MCF 10A (cell line): ENCODE results near the gene TSPAN31. TPM values are rescaled to one million over a fixed set of nuclear protein-coding genes. Genes with fewer than 3 reads are reported as not detected.

Experiments
- BruUV-seq: library from RNA; stranded (reverse); fragments of 400-500 nt; replicated peaks from 2 replicates; lab custom pipeline; 2021; lab: Mats Ljungman, UMichigan
- CTCF ChIA-PET: fragments of 300-600 bp; sonication (Branson Sonifier 250); formaldehyde crosslinking; extraction: SDS; loops from one replicate; lab custom pipeline; 2021; ENCODE audit warnings: antibody characterized with exemption, inconsistent platforms; lab: Yijun Ruan, JAX
- POLR2A ChIA-PET: fragments of 300-600, 350-650 bp; sonication (Branson Sonifier 250); formaldehyde crosslinking; extraction: SDS; loops from one replicate; lab custom pipeline; 2020; ENCODE audit warnings: antibody characterized with exemption, inconsistent platforms; lab: Yijun Ruan, JAX
- DNase-seq: peaks from one replicate; pipeline ENCODE4 v3.0.0-alpha.2; 2018; ENCODE audit not compliant: unreplicated experiment
- H3K27ac Mint-ChIP-seq: one replicate; pipeline ENCODE4 v1.8.0; 2022; ENCODE audit warnings: mild to moderate bottlenecking, low read depth, mixed read lengths; ENCODE audit not compliant: unreplicated experiment
- H3K27me3 Mint-ChIP-seq: one replicate; pipeline ENCODE4 v1.8.0; 2022; ENCODE audit warnings: mixed read lengths; ENCODE audit not compliant: insufficient read depth, unreplicated experiment
- H3K36me3 Mint-ChIP-seq: one replicate; pipeline ENCODE4 v1.8.0; 2022; ENCODE audit warnings: mild to moderate bottlenecking, moderate library complexity, mixed read lengths; ENCODE audit not compliant: insufficient read depth, unreplicated experiment
- H3K4me1 Mint-ChIP-seq: one replicate; pipeline ENCODE4 v1.8.0; 2022; ENCODE audit warnings: mixed read lengths; ENCODE audit not compliant: insufficient read depth, unreplicated experiment
- H3K4me3 Mint-ChIP-seq: one replicate; pipeline ENCODE4 v1.8.0; 2022; ENCODE audit warnings: mild to moderate bottlenecking, moderate library complexity, mixed read lengths; ENCODE audit not compliant: unreplicated experiment
- H3K9me3 Mint-ChIP-seq: one replicate; pipeline ENCODE4 v1.8.0; 2022; ENCODE audit warnings: mixed read lengths; ENCODE audit not compliant: unreplicated experiment
- intact Hi-C: fragments of 100-400 bp; cut with micrococcal nuclease; formaldehyde crosslinking; loops from 2 replicates; pipeline ENCODE4 v1.14.1; 2022
- total RNA-seq: library from RNA; stranded (reverse); gene quantifications from 2 replicates; pipeline ENCODE4 v1.2.3, GENCODE V29; 2022
- TF ChIP-seq, protein P1 (sequence below): fragments of 200-600 bp; IDR thresholded peaks from one replicate; pipeline ENCODE4 v1.8.0; 2022; ENCODE audit warnings: antibody characterized with exemption, mild to moderate bottlenecking; ENCODE audit not compliant: unreplicated experiment

The TSPAN31 gene
- total RNA-seq, 1 experiment from 2014 or later: 24.8 TPM

GRCh38 chr12:57751432-57751787, 6.6 kb downstream of the TSPAN31 start:
- TF ChIP-seq, protein P1, sequence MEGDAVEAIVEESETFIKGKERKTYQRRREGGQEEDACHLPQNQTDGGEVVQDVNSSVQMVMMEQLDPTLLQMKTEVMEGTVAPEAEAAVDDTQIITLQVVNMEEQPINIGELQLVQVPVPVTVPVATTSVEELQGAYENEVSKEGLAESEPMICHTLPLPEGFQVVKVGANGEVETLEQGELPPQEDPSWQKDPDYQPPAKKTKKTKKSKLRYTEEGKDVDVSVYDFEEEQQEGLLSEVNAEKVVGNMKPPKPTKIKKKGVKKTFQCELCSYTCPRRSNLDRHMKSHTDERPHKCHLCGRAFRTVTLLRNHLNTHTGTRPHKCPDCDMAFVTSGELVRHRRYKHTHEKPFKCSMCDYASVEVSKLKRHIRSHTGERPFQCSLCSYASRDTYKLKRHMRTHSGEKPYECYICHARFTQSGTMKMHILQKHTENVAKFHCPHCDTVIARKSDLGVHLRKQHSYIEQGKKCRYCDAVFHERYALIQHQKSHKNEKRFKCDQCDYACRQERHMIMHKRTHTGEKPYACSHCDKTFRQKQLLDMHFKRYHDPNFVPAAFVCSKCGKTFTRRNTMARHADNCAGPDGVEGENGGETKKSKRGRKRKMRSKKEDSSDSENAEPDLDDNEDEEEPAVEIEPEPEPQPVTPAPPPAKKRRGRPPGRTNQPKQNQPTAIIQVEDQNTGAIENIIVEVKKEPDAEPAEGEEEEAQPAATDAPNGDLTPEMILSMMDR: no peak
- Mint-ChIP-seq H3K27ac (peak overlapping the region; percentile 93), H3K9me3 (no peaks in the 10 kb centered on the region), H3K27me3 (no peaks in the 10 kb centered on the region), H3K4me3 (peak overlapping the region; percentile 92), H3K4me1 (peaks cover 38% of the 10 kb centered on the region), H3K36me3 (peaks cover 52% of the 10 kb centered on the region)
- intact Hi-C loops: no loop called here
- no TSS peak for BruUV-seq
- ChIA-PET POLR2A (interaction anchor here (0.9 to 1.2 kb wide), 3 partner anchors 13 to 21 kb away, joined by 4 to 12 read pairs (median 9); partner anchors contain the start of genes CYP27B1, EEF1AKMT3 and METTL1), CTCF (interaction anchor here (0.6 to 3.1 kb wide), 5 partner anchors 10 to 25 kb away, joined by 3 to 11 read pairs (median 3); no protein-coding TSS in a partner anchor)
- no peak for DNase-seq

- Mint-ChIP-seq H3K27me3 (no peaks in the 10 kb centered on the region), H3K4me1 (peaks cover 40% of the 10 kb centered on the region), H3K36me3 (peaks cover 51% of the 10 kb centered on the region), H3K4me3 (peak within 1 kb of the TSS; percentile 92), H3K9me3 (no peaks in the 10 kb centered on the region), H3K27ac (peak within 1 kb of the TSS; percentile 93)
- TSS peak; percentile 73 for BruUV-seq
- CTCF ChIA-PET: interaction anchor here (0.6 to 1.2 kb wide), 4 partner anchors 8 to 564 kb away, joined by 3 to 5 read pairs (median 4); no protein-coding TSS in a partner anchor
- TF ChIP-seq, protein P1: no peak
- peak; percentile 99 for DNase-seq
- intact Hi-C loops: no loop called here
- POLR2A ChIA-PET: interaction anchor here (0.6 to 1.2 kb wide), 10 partner anchors 8 to 262 kb away, joined by 3 to 12 read pairs (median 4); partner anchors contain the start of genes CYP27B1, DDIT3, EEF1AKMT3 and METTL1
Observed at GRCh38 chr12:57751788-57752667, 7.2 kb downstream of the TSPAN31 start, which contains the start of gene CDK4. TSS of gene CDK4 (minus strand) at chr12:57752310. CDS start at chr12:57751717, 593 bp downstream.

DNA sequence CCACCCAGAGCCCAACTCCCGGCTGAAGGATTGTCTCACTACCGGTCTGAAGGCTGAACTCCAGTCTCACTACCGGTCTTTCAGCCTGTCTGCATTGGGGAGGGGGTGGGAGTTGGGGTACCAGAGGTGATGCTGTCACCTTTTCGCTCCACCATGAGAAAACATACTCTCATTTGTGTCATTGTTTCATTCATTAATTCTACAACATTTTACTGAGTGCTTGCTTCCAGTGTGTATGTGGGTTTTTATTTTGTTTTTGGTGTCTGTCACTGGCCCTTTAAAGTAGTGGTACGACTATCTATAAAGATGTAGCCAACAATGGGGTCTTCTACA, 7.8 kb downstream of the TSPAN31 start:
- intact Hi-C loops: no loop called here
- Mint-ChIP-seq H3K4me3 (peak overlapping the region; percentile 92), H3K4me1 (peaks cover 40% of the 10 kb centered on the region), H3K9me3 (no peaks in the 10 kb centered on the region), H3K36me3 (peaks cover 45% of the 10 kb centered on the region), H3K27me3 (no peaks in the 10 kb centered on the region), H3K27ac (peak overlapping the region; percentile 93)
- TF ChIP-seq, protein P1: no peak
- BruUV-seq: no TSS peak
- ChIA-PET CTCF (interaction anchor here (0.6 to 1.2 kb wide), 3 partner anchors 8 to 27 kb away, joined by 3 to 4 read pairs (median 3); no protein-coding TSS in a partner anchor), POLR2A (interaction anchor here (0.6 to 1.2 kb wide), 7 partner anchors 14 to 263 kb away, joined by 3 to 12 read pairs (median 4); partner anchors contain the start of genes CYP27B1, DDIT3, EEF1AKMT3 and METTL1)
- no peak for DNase-seq
